Parathyroid adenoma (tissue), 2 donors: Measurements from ENCODE around the gene TBCD.

ENCODE experiments used
- H2AFZ ChIP-seq: fragments of 300-600 bp; sonication (generic); one replicate; pipeline ENCODE4 v1.7.0; 2017; ENCODE audit warnings: antibody characterized with exemption, mild to moderate bottlenecking
- H3K27ac ChIP-seq: fragments of 300-600 bp; sonication (generic); one replicate; pipeline ENCODE4 v1.7.0; 2017
- H3K27me3 ChIP-seq: fragments of 300-600 bp; sonication (generic); one replicate; pipeline ENCODE4 v1.7.0; 2017; ENCODE audit warnings: low read length; ENCODE audit not compliant: control insufficient read depth, insufficient read depth
- H3K36me3 ChIP-seq: fragments of 300-600 bp; sonication (generic); one replicate; pipeline ENCODE4 v1.7.0; 2017; ENCODE audit warnings: low read length; ENCODE audit not compliant: control insufficient read depth, insufficient read depth
- H3K4me1 ChIP-seq: fragments of 300-600 bp; sonication (generic); one replicate; pipeline ENCODE4 v1.7.0; 2017; ENCODE audit warnings: control low read depth
- H3K4me2 ChIP-seq: fragments of 300-600 bp; sonication (generic); one replicate; pipeline ENCODE4 v1.7.0; 2017; ENCODE audit warnings: low read length
- H3K4me3 ChIP-seq: fragments of 300-600 bp; sonication (generic); one replicate; pipeline ENCODE4 v1.7.0; 2017; ENCODE audit warnings: low read depth, low read length
- H3K79me2 ChIP-seq: fragments of 300-600 bp; sonication (generic); one replicate; pipeline ENCODE4 v1.7.0; 2017; ENCODE audit warnings: control low read depth
- H3K9ac ChIP-seq: fragments of 300-600 bp; sonication (generic); one replicate; pipeline ENCODE4 v1.7.0; 2017; ENCODE audit warnings: mild to moderate bottlenecking
- H3K9me3 ChIP-seq: fragments of 300-600 bp; sonication (generic); one replicate; pipeline ENCODE4 v1.7.0; 2017; ENCODE audit warnings: low read length; ENCODE audit not compliant: control insufficient read depth
- CTCF ChIP-seq: fragments of 300-600 bp; sonication (generic); IDR thresholded peaks from one replicate; pipeline ENCODE4 v1.7.0; 2017; ENCODE audit warnings: antibody characterized with exemption, mild to moderate bottlenecking
- donor health status: primary hyperparathyroidism.

TBCD gene

GRCh38 chr17:82836823-82837357 lies 85.0 kb downstream of the TBCD start:
- H3K9ac ChIP-seq = no peak overlapping the region
- no peaks in the 10 kb centered on the region for H3K36me3 ChIP-seq
- no peak overlapping the region for H3K4me3 ChIP-seq
- peaks cover 4% of the 10 kb centered on the region for H3K79me2 ChIP-seq
- H3K27me3 ChIP-seq = no peaks in the 10 kb centered on the region
- H3K4me1 ChIP-seq = peaks cover 32% of the 10 kb centered on the region
- H3K27ac ChIP-seq = no peak overlapping the region
- H3K4me2 ChIP-seq = no peak overlapping the region
- no peaks in the 10 kb centered on the region for H3K9me3 ChIP-seq
- TF ChIP-seq CTCF = no peak
- H2AFZ ChIP-seq = no peak overlapping the region

- H3K27me3 ChIP-seq = no peaks in the 10 kb centered on the region
- H3K9me3 ChIP-seq = no peaks in the 10 kb centered on the region
- peak overlapping the region; percentile 86 for H3K27ac ChIP-seq
- H3K36me3 ChIP-seq = no peaks in the 10 kb centered on the region
- peak overlapping the region; percentile 3 for H2AFZ ChIP-seq
- no peaks in the 10 kb centered on the region for H3K79me2 ChIP-seq
- H3K9ac ChIP-seq = no peak overlapping the region
- peak overlapping the region; percentile 61 for H3K4me2 ChIP-seq
- no peak for TF ChIP-seq CTCF
- peak overlapping the region; percentile 29 for H3K4me3 ChIP-seq
- peaks cover 32% of the 10 kb centered on the region for H3K4me1 ChIP-seq
Measured at GRCh38 chr17:82837586-82838320, 85.9 kb downstream of the TBCD start.

- H3K9me3 ChIP-seq = no peaks in the 10 kb centered on the region
- no peak overlapping the region for H3K9ac ChIP-seq
- peaks cover 32% of the 10 kb centered on the region for H3K4me1 ChIP-seq
- H2AFZ ChIP-seq = peak overlapping the region; percentile 59
- H3K4me3 ChIP-seq = peak overlapping the region; percentile 29
- H3K79me2 ChIP-seq = peaks cover 1% of the 10 kb centered on the region
- peak overlapping the region; percentile 86 for H3K27ac ChIP-seq
- no peaks in the 10 kb centered on the region for H3K36me3 ChIP-seq
- no peaks in the 10 kb centered on the region for H3K27me3 ChIP-seq
- TF ChIP-seq CTCF = no peak
- H3K4me2 ChIP-seq = peak overlapping the region; percentile 61
Measured at GRCh38 chr17:82838386-82839063, 86.7 kb downstream of the TBCD start.

DNA sequence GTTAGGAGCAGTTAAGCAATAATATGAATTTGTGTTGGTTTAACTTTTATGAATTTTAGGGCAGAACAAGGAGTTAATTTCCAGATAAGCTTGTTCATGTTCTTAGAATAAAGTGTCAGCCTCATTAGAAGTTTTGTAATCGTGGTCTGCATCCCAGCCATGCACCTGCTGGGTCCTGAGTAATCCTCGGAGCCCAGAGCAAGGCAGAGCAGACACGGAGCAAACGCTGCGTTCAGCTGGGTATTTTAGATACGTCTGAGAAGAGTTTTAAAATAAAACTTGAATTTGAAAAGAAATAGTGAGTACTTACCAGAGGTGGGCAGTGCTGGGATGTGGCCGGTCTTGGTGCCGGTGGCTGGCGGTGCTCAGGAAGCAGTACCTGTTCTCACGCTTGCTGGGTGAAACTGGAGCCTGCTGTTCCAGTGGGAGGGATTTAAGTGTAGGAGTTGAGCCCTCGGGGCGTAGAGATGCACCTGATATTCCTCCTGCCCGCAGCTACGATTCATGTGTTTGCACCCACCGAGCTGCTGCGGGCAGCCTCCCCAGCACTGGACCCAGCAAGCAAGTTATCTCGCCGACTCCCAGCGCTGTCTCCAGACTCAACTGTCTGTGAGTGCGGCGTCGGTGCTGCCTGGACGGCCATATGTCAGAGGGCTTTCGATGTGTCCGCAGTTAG lies 87.9 kb downstream of the TBCD start, which contains the start of gene ZNF750:
Gene ZNF750 (minus strand): TSS at position 406 of the 676 bp plus-strand sequence. CDS start 7,568 bp downstream, outside the sequence.
- no peaks in the 10 kb centered on the region for H3K27me3 ChIP-seq
- H2AFZ ChIP-seq = peak within 1 kb of the TSS; percentile 77
- peak within 1 kb of the TSS; percentile 61 for H3K4me2 ChIP-seq
- H3K79me2 ChIP-seq = peaks cover 7% of the 10 kb centered on the region
- H3K9me3 ChIP-seq = no peaks in the 10 kb centered on the region
- no peaks in the 10 kb centered on the region for H3K36me3 ChIP-seq
- H3K27ac ChIP-seq = peak within 1 kb of the TSS; percentile 86
- H3K4me1 ChIP-seq = peaks cover 32% of the 10 kb centered on the region
- H3K9ac ChIP-seq = no peak within 1 kb of the TSS
- TF ChIP-seq CTCF = peak; percentile 35
- H3K4me3 ChIP-seq = peak within 1 kb of the TSS; percentile 29
